ENCODE data around the gene RBCK1.
A peak's percentile ranks its signal among the peaks of the same experiment; 100 is the strongest.

The RBCK1 gene

DNA sequence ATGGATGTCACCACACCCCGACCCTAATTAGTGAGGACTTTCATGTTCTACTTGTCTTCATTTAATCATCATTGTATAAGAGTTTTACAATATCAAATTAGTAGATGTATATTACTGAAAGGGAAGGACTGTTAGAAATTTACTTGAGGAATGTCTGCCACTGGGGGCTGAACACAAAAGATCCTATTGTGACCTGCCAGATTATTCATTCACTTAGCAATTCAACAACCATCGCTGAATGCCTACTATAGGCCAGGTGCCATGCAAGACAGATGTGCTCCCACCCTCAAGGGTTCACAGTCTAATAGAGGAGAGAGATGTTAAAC, 8.0 kb upstream of the RBCK1 start:
- no peak for DNase-seq

- DNase-seq, result no peak
Observed at GRCh38 chr20:400454-401275, 7.4 kb upstream of the RBCK1 start.

GRCh38 chr20:401682-402495, 6.2 kb upstream of the RBCK1 start:
- no peak for DNase-seq

GRCh38 chr20:402496-402885, 5.6 kb upstream of the RBCK1 start:
- no peak for DNase-seq

DNA sequence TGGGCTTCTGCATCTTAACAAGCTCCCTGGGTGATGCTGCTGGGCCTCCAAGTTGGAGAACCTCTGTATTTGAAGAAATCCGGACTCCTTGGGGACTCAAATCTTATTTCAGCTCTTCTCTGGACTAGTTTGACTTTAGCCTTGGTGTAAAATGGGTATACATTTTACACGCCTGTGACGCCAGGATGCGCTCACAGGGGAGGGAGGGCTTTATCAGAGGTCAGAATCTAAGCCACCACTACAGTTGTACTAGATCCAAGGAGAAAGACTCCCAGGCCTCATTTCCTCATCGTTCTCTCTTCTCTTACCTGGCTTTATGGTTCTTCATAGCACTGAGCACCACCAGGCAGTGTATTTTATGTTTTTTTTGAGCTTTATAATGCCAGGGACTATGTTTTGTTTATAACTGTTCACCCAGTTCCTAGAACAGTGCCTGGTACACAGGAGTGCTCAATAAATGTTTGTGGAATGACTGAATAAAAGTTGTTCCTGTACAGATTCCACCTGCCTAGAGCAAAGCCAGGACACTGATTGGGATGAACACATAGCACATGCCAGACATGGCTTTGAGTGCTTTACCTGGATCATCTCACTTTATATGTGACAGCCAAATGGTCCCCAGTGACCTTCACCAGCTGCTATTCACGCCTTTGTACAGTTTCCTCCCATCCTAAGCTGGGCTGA, 5.1 kb upstream of the RBCK1 start:
- no peak for DNase-seq

GRCh38 chr20:403582-403957, 4.5 kb upstream of the RBCK1 start:
- no peak for DNase-seq

DNA sequence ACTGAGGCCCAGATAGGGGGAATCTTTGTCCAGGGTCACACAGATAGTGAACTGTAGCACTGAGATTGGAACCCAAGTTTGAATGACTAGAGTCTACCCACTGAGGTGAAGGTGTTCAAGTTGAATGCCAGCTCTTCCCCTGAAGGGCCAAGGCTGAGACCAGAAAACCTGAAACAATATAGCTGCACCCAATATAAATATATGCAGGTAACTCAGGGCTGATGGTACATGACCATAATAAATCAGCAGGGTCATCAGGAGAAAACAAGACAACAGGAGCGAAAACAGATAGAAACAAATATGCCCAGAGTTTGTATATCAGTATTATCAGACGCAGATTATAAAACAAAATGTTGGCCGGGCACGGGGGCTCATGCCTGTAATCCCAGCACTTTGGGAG, 4.0 kb upstream of the RBCK1 start:
- DNase-seq, result no peak

DNA sequence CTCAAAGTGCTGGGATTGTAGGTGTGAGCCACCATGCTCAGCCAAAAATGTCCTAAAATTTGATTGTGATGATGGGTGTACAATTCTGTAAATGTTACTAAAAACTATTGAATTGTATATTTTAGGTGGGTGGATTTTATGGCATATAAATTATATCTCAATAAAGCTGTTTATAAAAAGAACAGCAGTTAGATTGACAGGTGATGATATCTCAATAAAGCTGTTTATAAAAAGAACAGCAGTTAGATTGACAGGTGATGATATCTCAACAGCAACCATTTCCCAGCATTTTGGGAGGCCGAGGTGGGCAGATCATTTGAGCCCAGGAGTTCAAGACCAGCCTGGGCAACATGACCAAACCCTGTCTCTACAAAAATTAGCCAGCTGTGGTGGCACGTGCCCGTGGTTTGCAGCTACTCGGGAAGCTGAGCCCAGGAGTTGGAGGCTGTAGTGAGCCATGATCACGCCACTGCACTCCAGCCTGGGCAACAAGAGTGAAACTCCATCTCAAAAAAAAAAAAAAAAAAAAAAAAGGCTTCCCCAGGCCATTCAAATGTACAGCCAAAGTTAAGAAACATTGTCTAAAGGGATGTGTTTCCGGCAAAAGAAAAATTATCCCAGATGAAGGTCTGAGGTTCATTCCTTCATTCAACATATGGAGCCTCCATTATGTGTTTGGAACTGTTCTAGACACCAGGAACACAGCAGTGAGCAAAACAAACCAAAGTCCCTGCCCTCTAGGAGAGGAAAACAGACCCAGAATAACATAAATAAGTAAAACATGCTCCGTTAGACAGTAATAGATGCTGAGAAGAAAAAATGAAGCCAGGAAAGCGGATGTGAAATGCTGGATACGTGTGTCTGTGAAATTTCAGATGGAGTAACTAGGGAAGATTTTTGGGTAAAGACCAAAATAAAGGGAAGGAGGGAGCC, 1.6 kb upstream of the RBCK1 start:
- no peak for DNase-seq

GRCh38 chr20:407133-407952, 756 bp upstream of the RBCK1 start:
- DNase-seq, result peak; percentile 67

- DNase-seq, result no peak
Observed at GRCh38 chr20:408843-409696, 971 bp downstream of the RBCK1 start.

GRCh38 chr20:409697-410559, 1.8 kb downstream of the RBCK1 start:
- DNase-seq, result no peak

DNA sequence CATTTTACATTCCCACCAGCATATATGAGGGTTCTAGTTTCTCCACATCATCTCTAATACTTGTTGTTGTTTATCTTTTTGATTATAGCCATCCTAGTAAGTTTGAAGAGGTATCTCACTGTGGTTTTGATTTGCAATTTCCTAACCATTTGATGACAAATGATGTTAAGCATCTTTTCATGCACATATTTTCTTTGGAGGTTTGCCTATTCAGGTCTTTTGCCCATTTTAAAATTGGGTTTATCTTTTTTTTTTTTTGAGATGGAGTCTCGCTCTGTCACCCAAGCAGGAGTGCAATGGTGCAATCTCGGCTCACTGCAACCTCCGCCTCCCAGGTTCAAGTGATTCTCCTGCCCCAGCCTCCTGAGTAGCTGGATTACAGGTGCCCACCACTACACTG, 4.0 kb downstream of the RBCK1 start:
- DNase-seq, result no peak

GRCh38 chr20:414161-414560, 6.1 kb downstream of the RBCK1 start:
- no peak for DNase-seq

- DNase-seq, result no peak
Observed at GRCh38 chr20:415820-416322, 7.8 kb downstream of the RBCK1 start.

DNA sequence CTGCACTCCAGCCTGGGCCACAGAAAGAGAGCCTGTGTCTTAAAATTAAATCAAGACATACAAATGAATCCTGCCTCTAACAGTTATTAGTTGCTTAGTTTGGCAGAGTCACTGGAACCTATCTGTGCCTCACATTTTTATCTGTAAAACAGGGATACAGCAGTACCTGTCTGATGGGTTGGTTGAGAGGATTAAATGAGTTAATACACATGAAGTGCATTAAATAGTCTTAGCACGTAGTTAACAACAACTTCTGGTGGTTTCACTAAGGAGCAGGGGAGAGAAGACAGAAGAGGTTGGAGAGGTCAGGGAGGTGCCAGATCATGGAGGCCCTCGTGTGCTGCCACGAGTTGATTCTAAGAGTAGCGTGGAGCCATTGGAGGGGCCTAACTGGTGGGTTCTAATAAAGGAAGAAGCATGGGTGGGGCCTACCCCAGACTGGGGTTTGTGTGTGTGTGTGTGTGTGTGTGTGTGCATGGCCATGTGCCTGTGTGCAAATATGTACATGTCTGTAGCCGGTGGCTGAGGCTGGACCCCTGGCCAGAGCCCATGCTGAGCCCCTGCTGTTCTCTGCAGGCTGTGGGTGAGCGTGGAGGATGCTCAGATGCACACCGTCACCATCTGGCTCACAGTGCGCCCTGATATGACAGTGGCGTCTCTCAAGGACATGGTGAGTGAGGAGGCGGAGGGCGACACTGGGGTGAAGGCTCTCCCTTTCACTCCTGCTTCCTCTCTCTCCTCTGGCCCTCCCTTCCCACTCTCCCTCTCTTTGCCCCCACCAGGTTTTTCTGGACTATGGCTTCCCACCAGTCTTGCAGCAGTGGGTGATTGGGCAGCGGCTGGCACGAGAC, 9.1 kb downstream of the RBCK1 start:
- no peak for DNase-seq

DNA sequence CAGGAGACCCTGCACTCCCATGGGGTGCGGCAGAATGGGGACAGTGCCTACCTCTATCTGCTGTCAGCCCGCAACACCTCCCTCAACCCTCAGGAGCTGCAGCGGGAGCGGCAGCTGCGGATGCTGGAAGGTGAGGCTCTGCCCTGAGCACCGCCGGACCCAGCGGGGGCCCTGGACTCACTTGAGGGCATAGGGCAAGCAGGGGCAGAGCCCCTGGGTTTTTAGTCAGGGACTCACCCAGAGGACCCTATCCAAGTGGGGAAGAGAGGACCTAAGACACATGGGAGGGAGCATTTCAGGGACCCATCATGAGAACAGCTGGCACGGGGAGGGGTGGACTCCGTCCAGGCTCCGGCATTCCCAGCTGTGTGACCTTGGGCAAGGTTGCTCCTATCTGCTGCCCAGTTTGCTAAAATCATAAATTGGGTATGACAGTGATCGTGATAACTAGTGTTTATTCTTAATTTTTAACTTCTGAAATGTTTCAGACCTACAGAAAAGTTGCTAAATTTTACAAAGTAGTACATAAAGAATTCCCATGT, 9.8 kb downstream of the RBCK1 start:
- DNase-seq, result no peak

DNA sequence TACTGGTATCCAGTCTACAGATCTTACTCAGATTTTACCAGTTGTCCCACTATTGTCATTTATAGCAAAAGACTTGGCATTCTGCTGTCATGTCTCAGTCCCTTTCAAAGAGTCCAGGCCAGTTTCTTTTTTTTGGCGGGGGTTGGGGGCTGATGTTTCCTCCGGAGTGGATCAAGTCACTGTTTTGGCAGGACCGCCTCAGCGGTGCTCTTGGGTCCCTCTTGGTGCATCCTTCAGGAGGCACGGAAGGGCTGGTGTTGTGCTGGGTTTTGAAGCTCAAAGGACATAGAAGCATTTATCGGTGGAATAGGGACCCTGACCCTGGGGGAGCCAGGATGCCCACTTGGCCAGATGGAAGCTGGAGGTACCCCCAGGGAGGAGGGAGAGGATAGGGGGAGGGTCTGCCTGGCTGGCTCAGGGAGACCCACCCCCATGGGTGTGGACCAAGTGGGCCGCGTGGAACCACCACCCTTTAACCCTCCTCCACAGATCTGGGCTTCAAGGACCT, 10.8 kb downstream of the RBCK1 start:
- no peak for DNase-seq

- DNase-seq, result peak; percentile 94
Observed at GRCh38 chr20:419556-420165, 11.6 kb downstream of the RBCK1 start.
